Activated CD8-positive, alpha-beta T cell treated with anti-CD3 and anti-CD28 coated beads for 36 hours (primary cell): ENCODE results near the gene ERCC6L2. TPM values are rescaled to one million over a fixed set of nuclear protein-coding genes. Genes with fewer than 3 reads are reported as not detected.

Experiments
- ATAC-seq: fragments of 200-7000 bp; cut with Tn5 transposase; one replicate; pipeline ENCODE4 v1.10.0; 2021; ENCODE audit warnings: mild to moderate bottlenecking, moderate library complexity
- CTCF ChIA-PET: fragments of 350-600 bp; sonication (Branson Sonifier 250); formaldehyde crosslinking; loops from one replicate; lab custom pipeline; 2021; ENCODE audit warnings: antibody characterized with exemption; lab: Charles Lee
- POLR2A ChIA-PET: fragments of 350-600 bp; sonication (Branson Sonifier 250); formaldehyde crosslinking; loops from one replicate; lab custom pipeline; 2021; ENCODE audit warnings: antibody characterized with exemption; lab: Charles Lee
- DNase-seq: peaks from one replicate; pipeline ENCODE4 v3.0.0-alpha.2; 2020
- H3K27ac Mint-ChIP-seq: one replicate; pipeline ENCODE4 v1.8.0; 2021; ENCODE audit warnings: mild to moderate bottlenecking, mixed read lengths
- H3K27me3 Mint-ChIP-seq: one replicate; pipeline ENCODE4 v1.8.0; 2021; ENCODE audit warnings: mixed read lengths
- H3K36me3 Mint-ChIP-seq: one replicate; pipeline ENCODE4 v1.8.0; 2021; ENCODE audit warnings: low read depth, mixed read lengths
- H3K4me1 Mint-ChIP-seq: one replicate; pipeline ENCODE4 v1.8.0; 2021; ENCODE audit warnings: low read depth, mixed read lengths
- H3K4me3 Mint-ChIP-seq: one replicate; pipeline ENCODE4 v1.8.0; 2021; ENCODE audit warnings: mild to moderate bottlenecking, moderate library complexity, mixed read lengths
- H3K9me3 Mint-ChIP-seq: one replicate; pipeline ENCODE4 v1.8.0; 2021; ENCODE audit warnings: mixed read lengths
- CTCF ChIP-seq: fragments of 200-600 bp; IDR thresholded peaks from one replicate; pipeline ENCODE4 v1.8.0; 2022; ENCODE audit warnings: antibody characterized with exemption, mild to moderate bottlenecking
- intact Hi-C: fragments of 100-400 bp; cut with micrococcal nuclease; formaldehyde crosslinking; loops from one replicate; pipeline ENCODE4 v1.10.0; 2022
- total RNA-seq, 2 experiments: library from RNA; stranded (reverse); gene quantifications; one replicate each; pipeline ENCODE4 v1.2.3, GENCODE V29; 2021

Gene ERCC6L2
- total RNA-seq, 2 experiments from 2014 or later, result 31.2 to 34.7 TPM

DNA sequence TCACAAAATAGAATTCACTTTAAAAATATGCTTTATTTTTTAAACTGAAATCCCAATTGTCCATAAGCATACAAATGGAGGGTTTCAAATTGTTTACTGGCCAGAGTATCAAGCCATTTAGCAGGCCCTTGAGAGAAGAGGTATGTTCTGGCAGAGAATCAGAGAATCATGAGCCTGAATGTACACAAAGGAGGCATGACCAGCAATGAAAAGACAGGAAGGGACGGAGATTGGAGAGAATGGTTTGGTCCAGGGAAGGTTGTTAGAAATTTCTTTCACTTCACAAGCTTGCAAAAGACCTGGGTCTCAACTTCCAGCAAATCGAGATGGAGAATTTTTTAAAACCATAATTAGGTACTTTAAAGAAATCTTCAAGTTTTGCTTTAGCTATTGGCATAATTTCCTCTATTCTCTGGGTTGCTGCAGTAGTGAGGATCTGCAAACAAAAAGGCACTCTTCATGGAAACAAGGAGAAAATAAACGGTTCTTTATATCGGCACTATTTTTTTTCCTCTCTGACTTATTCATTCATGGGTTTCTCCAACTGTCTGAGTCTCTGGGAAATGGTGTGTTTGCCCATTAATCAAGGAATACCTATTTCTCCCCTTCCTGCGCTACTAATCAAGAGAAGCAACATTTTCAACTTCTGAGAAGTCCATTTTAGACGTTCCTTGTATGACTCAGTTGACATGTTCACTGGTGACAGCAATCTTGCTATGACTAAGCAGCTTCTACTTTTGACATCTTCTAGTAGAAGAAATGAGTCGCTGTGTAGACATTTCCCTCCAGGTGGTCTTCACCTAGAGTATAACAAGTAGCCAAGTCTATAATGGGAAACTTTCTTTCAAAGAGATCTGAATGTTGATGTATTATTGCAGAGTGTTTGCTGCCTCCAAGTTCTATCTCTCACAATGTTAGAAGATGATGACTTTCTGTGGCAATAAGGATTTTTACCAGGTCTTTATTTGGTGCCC is 23.1 kb upstream of the ERCC6L2 start:
- Mint-ChIP-seq H3K36me3 (peaks cover 14% of the 10 kb centered on the region), H3K27ac (peak overlapping the region; percentile 31), H3K4me3 (no peak overlapping the region), H3K9me3 (no peaks in the 10 kb centered on the region), H3K4me1 (peaks cover 29% of the 10 kb centered on the region), H3K27me3 (no peaks in the 10 kb centered on the region)
- DNase-seq (peak; percentile 54), ATAC-seq (peak; percentile 95)
- ChIA-PET CTCF (interaction anchor here (1.3 kb wide), 1 partner anchor 18 kb away, joined by 3 read pairs; no protein-coding TSS in a partner anchor), POLR2A (interaction anchor here (0.7 to 1.6 kb wide), 4 partner anchors 13 to 459 kb away, joined by 3 to 6 read pairs (median 3); partner anchors contain the start of gene ERCC6L2)
- intact Hi-C loops, result no loop called here
- TF ChIP-seq CTCF, result no peak

- Mint-ChIP-seq H3K36me3 (peaks cover 2% of the 10 kb centered on the region), H3K27me3 (no peaks in the 10 kb centered on the region), H3K27ac (no peak overlapping the region), H3K9me3 (no peaks in the 10 kb centered on the region), H3K4me3 (no peak overlapping the region), H3K4me1 (peaks cover 39% of the 10 kb centered on the region)
- ChIA-PET POLR2A (interaction anchor here (0.6 kb wide), 1 partner anchor 125 kb away, joined by 3 read pairs; no protein-coding TSS in a partner anchor), CTCF (no interaction called here)
- intact Hi-C loops, result no loop called here
- ATAC-seq (no peak), DNase-seq (no peak)
- TF ChIP-seq CTCF, result no peak
These were observed 21.0 kb upstream of the ERCC6L2 start for GRCh38 chr9:95854386-95855020.

DNA sequence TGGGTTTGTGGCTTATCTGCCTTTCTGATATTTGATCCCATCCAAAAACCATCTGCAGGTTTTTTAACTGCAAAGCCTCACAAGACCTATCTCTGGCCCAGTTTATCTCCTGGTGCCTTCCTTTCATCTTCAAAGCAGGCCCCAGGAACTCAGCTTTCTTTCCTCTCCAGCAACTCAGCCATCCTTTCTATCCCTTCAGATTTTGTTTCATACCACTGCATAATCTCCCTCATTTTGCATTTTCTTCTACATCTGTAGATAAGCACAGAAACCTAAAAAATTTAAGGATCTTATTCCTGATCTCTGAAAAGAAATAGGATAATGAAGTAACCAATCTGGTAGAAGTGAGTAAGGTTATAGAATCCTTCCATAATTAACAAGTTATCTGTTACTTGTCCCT is 19.5 kb upstream of the ERCC6L2 start:
- no peak for DNase-seq
- Mint-ChIP-seq H3K9me3 (no peaks in the 10 kb centered on the region), H3K4me1 (peaks cover 37% of the 10 kb centered on the region), H3K4me3 (no peak overlapping the region), H3K27ac (no peak overlapping the region), H3K36me3 (no peaks in the 10 kb centered on the region), H3K27me3 (no peaks in the 10 kb centered on the region)
- ChIA-PET CTCF (no interaction called here), POLR2A (interaction anchor here (0.8 kb wide), 1 partner anchor 19 kb away, joined by 4 read pairs; no protein-coding TSS in a partner anchor)
- no peak for ATAC-seq
- TF ChIP-seq CTCF, result no peak
- intact Hi-C loops, result no loop called here

DNA sequence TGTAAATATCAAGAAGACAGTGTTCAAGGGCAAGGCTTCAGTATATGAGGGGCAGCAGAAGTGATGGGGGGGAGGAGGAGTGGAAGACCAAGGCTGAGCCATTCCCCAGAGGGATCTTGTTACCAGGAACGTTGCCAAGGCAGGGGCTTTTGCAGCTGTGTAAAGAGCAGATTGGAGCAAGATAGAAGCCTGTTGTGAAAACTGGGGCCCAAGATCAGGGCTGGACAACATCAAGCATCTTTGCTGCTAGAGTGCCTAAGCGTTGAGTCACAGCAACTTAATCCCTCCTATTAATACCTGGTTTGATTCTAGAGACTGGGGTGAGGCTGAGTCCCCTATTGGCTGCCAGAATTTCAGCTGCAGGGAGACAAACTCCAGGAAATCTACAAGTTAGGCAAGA is 18.4 kb upstream of the ERCC6L2 start:
- peaks cover 7% of the 10 kb centered on the region for H3K9me3 Mint-ChIP-seq
- no peak for TF ChIP-seq CTCF
- DNase-seq (no peak), ATAC-seq (no peak)
- peaks cover 29% of the 10 kb centered on the region for H3K4me1 Mint-ChIP-seq
- ChIA-PET POLR2A (no interaction called here), CTCF (no interaction called here)
- H3K36me3 Mint-ChIP-seq, result peaks cover 2% of the 10 kb centered on the region
- intact Hi-C loops, result no loop called here
- H3K4me3 Mint-ChIP-seq, result no peak overlapping the region
- H3K27ac Mint-ChIP-seq, result no peak overlapping the region
- H3K27me3 Mint-ChIP-seq, result no peaks in the 10 kb centered on the region
